Mesodermal cell (in vitro differentiated cells): Measurements from ENCODE around the gene URGCP. TPM values are rescaled to one million over a fixed set of nuclear protein-coding genes. Genes with fewer than 3 reads are reported as not detected.

ENCODE experiments used
- H3K27ac ChIP-seq: 2 replicates; pipeline ENCODE4 v1.7.0; 2013; ENCODE audit warnings: mild to moderate bottlenecking, low read depth, low read length, moderate library complexity; ENCODE audit not compliant: severe bottlenecking
- H3K36me3 ChIP-seq: 2 replicates; pipeline ENCODE4 v1.7.1; 2013; ENCODE audit warnings: mild to moderate bottlenecking, low read length, moderate library complexity; ENCODE audit not compliant: control insufficient read depth, insufficient read depth
- H3K4me1 ChIP-seq: one replicate; pipeline ENCODE4 v1.7.1; 2013; ENCODE audit warnings: mild to moderate bottlenecking, low read length; ENCODE audit not compliant: insufficient read depth, control insufficient read depth, poor library complexity, severe bottlenecking
- H3K4me3 ChIP-seq: 2 replicates; pipeline ENCODE4 v1.7.0; 2013; ENCODE audit warnings: low read length, control low read depth, mild to moderate bottlenecking; ENCODE audit not compliant: insufficient read depth, poor library complexity, severe bottlenecking; ENCODE audit errors: extremely low read depth
- H3K9me3 ChIP-seq: 2 replicates; pipeline ENCODE4 v1.7.1; 2013; ENCODE audit warnings: mild to moderate bottlenecking, low read length, moderate library complexity; ENCODE audit not compliant: control insufficient read depth
- WGBS, 2 experiments: methylation state at CpG; one replicate each; pipeline ENCODE4 v1.1.5; 2013; ENCODE audit warnings: missing lambda C conversion rate in 2 of 2; ENCODE audit not compliant: insufficient coverage in 2 of 2; 5-methylcytosine and 5-hydroxymethylcytosine counted together
- polyA plus RNA-seq, 2 experiments: library from polyadenylated mRNA; stranded (reverse); fragments of 50-300 nt; gene quantifications; one replicate each; pipeline ENCODE4 v1.2.3, GENCODE V29; 2013

The URGCP gene, protein sequence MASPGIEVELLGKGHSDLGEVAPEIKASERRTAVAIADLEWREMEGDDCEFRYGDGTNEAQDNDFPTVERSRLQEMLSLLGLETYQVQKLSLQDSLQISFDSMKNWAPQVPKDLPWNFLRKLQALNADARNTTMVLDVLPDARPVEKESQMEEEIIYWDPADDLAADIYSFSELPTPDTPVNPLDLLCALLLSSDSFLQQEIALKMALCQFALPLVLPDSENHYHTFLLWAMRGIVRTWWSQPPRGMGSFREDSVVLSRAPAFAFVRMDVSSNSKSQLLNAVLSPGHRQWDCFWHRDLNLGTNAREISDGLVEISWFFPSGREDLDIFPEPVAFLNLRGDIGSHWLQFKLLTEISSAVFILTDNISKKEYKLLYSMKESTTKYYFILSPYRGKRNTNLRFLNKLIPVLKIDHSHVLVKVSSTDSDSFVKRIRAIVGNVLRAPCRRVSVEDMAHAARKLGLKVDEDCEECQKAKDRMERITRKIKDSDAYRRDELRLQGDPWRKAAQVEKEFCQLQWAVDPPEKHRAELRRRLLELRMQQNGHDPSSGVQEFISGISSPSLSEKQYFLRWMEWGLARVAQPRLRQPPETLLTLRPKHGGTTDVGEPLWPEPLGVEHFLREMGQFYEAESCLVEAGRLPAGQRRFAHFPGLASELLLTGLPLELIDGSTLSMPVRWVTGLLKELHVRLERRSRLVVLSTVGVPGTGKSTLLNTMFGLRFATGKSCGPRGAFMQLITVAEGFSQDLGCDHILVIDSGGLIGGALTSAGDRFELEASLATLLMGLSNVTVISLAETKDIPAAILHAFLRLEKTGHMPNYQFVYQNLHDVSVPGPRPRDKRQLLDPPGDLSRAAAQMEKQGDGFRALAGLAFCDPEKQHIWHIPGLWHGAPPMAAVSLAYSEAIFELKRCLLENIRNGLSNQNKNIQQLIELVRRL
- polyA plus RNA-seq (2013, experiment 1 of 2): 8.3 TPM
- polyA plus RNA-seq (2013, experiment 2 of 2): 6.7 TPM

DNA sequence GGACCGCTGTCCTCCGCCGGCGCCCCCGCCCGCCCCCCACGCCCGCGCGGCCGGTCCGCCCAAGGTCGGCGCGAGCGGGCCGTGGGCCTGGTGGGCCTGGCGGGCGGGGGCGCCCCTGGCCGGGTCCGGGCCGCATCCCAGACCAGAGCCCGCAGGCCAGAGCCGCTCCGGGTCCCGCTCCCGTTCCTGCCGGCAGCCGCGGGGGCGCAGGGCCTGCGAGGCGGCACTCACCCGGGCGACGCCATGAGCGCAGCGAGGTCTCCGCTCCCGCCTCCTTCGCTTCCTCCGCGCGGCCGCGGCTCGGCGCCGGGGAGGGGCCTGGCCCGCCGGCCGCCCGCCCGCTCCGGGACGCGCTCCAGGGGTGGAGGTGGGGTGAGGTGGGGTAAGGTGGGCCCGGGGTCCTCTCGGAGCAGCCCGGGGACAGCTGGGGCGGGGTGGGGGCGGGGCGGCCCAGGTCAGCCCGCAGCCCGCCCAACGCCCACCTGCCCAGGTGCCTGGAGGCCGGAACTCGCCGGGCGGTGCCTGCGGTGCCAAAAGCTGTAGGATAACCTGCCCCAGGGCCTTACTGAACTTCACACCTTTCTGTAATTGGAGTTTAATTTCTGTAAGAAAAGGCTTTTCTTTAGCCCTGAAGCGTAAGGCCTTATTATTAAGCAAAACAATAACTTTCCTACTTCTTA, at the start of gene URGCP:
Gene URGCP, minus strand, starts transcription at position 266 of the 680 bp plus-strand sequence. Its CDS starts 21 bp downstream, at position 245.
- H3K27ac ChIP-seq: no peak within 1 kb of the TSS

DNA sequence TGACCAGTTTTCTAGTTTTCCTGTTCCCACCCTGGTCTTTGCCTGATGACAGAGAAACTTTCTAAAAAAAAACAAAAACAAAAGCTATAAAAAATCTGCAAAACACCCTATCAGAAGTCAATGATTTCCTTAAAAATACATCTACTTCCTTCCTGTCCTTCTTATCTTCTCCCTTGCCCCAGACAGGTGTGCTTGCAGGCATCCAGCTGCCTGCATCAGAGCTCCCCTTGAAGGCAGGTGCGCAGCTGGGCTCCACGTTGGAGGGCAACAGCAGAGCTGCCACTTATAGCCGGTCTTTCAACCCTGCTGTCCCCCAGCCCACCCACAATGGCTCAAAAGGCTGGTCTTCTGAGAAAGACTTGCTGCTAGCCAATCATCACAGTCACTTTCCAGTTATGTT, 49.6 kb upstream of the URGCP start:
- no peak overlapping the region for H3K27ac ChIP-seq
- no peak overlapping the region for H3K4me3 ChIP-seq
- H3K9me3 ChIP-seq: no peaks in the 10 kb centered on the region
- no peaks in the 10 kb centered on the region for H3K4me1 ChIP-seq
- 69 to 83% methylated on average over 3 of the region's 3 CpGs for WGBS, 2 experiments
- no peaks in the 10 kb centered on the region for H3K36me3 ChIP-seq

More for the DNA sequence above, at the start of gene URGCP:
- Histone ChIP-seq H3K36me3 (no peaks in the 10 kb centered on the region), H3K9me3 (no peaks in the 10 kb centered on the region), H3K4me1 (peaks cover 4% of the 10 kb centered on the region), H3K4me3 (peak within 1 kb of the TSS; percentile 54)
- 0% methylated on average over 13 to 19 of the region's 73 CpGs for WGBS, 2 experiments

DNA sequence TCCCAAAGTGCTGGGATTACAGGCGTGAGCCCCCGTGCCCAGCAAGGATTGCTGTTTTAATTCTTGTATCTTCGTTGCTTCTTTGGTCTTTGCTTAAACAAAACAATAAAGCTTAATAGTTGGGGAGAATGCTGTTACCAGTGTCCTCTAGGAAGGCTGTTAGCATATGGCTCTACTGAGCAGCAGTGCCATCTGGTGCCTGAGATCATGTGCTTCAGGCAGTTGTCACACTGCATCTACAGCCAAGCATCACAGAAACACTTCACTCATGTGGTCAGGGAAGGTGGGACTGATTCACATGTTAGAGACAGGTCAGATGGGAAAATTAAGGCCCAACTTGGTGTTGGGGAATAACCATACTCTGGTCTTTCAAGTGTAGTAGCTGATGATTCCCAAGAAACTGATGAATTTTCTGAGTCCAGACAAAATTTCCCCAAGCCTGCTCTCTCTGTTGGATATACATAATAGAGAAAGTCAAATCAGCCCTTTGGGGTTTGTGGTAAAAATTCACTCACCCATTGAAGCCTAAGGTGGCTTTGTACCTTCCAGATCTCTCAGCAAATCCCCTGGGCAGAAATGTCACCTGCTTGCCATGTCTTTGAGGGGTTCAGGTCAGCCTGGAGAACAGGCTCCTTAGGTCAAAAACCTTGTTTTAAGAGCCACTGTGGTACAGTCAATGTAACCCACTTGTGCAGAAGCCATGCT, 48.3 kb upstream of the URGCP start:
- no peaks in the 10 kb centered on the region for H3K9me3 ChIP-seq
- no peak overlapping the region for H3K4me3 ChIP-seq
- H3K4me1 ChIP-seq: no peaks in the 10 kb centered on the region
- 43 to 80% methylated on average over 1 to 2 of the region's 3 CpGs for WGBS, 2 experiments
- H3K36me3 ChIP-seq: peaks cover 5% of the 10 kb centered on the region
- no peak overlapping the region for H3K27ac ChIP-seq

DNA sequence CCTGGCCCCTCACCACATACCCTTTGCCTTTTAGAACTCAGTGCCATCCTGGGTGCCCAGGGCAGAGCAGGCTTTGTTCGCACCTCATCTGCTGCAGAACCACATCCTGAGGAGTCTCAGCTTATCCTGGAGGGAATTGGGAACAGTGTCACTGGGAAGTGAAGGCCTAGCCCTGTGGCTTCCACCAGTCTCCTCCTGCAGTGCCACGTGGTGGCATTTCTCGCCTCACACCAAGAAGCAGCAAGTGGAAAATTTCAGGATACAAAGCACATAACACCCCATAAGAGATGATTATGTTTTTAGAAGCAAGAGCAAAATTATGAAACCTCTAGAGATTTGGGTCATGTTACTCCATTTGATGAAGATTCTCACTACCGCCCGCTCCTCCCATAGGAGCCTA, 46.7 kb upstream of the URGCP start:
- H3K27ac ChIP-seq: no peak overlapping the region
- H3K4me1 ChIP-seq: no peaks in the 10 kb centered on the region
- no peaks in the 10 kb centered on the region for H3K9me3 ChIP-seq
- 94 to 100% methylated on average over 1 to 3 of the region's 5 CpGs for WGBS, 2 experiments
- peaks cover 5% of the 10 kb centered on the region for H3K36me3 ChIP-seq
- H3K4me3 ChIP-seq: no peak overlapping the region

DNA sequence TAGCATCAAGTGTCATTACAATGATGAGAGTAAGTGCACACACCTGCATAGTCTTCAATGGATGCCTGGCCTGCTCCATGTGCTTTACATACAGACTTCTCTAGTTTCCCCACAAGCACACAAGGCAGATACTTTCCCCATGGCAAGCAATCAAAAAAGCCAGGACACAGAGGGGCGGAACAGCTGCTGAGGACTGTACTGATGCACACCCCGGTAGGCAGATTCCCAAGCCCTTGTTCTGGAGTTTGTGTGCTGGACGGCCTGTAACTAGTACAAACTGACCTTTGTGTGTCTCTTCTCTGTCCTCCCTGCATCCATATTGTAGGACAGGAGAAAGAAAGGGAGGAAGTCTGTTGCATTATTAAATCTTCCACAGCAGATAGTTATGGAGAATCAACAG, 45.6 kb upstream of the URGCP start:
- H3K4me1 ChIP-seq: no peaks in the 10 kb centered on the region
- 90 to 92% methylated on average over 2 of the region's 3 CpGs for WGBS, 2 experiments
- no peak overlapping the region for H3K27ac ChIP-seq
- H3K36me3 ChIP-seq: peaks cover 5% of the 10 kb centered on the region
- no peaks in the 10 kb centered on the region for H3K9me3 ChIP-seq
- H3K4me3 ChIP-seq: no peak overlapping the region

DNA sequence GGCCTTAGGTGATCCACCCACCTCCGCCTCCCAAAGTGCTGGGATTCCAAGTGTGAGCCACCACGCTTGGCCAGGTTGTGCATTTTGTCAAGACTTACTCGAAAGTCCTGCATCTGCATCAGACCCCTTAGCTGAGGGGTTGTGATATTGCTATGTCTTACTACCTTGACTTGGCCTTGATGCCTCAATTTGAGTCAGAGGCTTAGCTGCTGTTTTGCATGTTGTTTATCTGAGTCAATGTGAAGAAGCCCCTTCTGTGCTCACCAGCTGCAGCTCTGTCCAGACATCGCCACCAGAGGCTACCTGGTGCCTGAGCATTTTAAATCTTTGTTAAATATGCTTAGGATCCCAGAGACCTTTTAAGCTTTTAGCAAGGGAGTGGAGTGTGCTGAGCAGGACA, 37.9 kb upstream of the URGCP start:
- WGBS, 2 experiments: 85 to 98% methylated on average over 3 to 4 of the region's 4 CpGs
- H3K9me3 ChIP-seq: no peaks in the 10 kb centered on the region

DNA sequence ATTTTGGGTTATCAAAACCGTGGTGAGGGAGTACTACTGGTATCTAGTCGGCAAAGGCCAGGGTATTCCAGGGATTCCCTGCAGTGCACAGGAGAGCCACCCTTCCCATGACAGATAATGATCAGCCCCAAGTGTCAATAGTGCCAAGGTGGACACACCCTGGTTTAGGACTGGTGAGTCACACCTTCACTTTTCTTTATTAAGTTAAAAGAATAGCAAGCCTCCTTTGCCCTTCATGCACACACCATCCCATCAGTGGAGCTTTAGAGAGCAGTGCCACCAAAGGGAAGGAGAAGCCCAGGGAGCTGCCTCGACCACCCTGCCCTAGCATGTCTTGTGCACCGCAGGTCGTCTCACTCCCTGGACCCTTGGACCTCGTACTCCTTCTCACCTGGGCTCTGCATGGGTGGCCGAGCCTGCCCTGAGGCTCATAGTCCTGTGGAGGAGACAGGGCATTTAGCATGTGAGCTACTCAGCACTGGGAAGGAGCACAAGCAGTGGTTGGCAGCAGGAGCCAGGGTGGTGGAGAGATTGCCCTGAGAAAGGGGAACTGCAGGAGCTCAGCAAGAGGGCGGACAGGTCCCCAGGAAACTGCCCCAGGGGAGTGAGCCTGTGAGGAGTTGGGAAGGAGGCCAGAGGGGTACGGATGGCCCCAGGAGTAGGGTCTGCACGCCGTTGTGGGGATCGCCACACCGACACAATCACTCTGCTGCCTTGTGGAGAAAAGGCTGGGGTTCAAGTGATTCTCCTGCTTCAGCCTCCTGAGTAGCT, 37.2 kb upstream of the URGCP start:
- WGBS, 2 experiments: 81 to 90% methylated on average over 11 to 13 of the region's 13 CpGs
- H3K36me3 ChIP-seq: no peaks in the 10 kb centered on the region
- H3K9me3 ChIP-seq: no peaks in the 10 kb centered on the region
- no peak overlapping the region for H3K4me3 ChIP-seq
- no peaks in the 10 kb centered on the region for H3K4me1 ChIP-seq
- no peak overlapping the region for H3K27ac ChIP-seq

More for the DNA sequence above, 37.9 kb upstream of the URGCP start:
- Histone ChIP-seq H3K36me3 (no peaks in the 10 kb centered on the region), H3K4me3 (no peak overlapping the region), H3K27ac (no peak overlapping the region), H3K4me1 (no peaks in the 10 kb centered on the region)

DNA sequence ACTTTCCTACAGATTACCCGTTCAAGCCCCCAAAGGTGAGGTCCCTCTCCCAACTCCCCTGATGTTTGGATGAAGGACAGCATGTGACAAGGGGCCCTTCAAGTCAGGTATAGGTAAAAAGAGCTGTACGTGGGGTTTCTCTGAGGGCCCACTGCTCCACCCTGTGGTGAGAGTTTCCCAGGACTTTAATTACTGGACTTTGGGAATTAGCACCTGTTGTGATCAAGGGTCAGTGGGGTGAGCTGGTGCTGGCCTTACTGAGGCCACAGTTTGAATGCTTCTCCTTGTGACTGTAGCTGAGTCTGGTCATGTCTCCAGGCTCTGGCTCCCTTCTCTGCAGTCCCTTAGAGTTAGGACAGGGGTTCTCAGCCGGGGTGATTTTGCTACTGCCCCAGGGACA, 36.6 kb upstream of the URGCP start:
- 44 to 79% methylated on average over 1 to 2 of the region's 3 CpGs for WGBS, 2 experiments

DNA sequence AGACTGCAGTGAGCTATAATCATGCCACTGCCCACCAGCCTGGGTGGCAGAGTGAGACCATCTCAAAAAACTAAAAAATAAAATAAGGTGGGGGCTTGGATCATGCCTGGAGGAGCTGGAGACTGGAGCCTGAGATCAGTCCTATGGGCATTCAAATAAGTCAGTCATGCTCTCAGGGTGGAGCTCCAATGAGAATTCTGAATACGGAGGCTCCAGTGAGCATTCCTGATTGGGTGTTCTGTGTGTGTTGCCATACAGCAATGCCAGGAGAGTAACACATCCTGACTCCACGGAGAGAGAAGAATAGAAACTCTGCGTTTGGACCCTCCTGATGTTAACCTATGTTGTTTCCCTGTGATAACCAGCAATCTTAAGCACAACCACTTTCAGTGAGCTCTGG, 35.9 kb upstream of the URGCP start:
- no peaks in the 10 kb centered on the region for H3K4me1 ChIP-seq
- no peak overlapping the region for H3K4me3 ChIP-seq
- no peaks in the 10 kb centered on the region for H3K9me3 ChIP-seq
- WGBS, 2 experiments: 83 to 90% methylated on average over 1 of the region's 3 CpGs
- H3K27ac ChIP-seq: no peak overlapping the region
- no peaks in the 10 kb centered on the region for H3K36me3 ChIP-seq

More for the DNA sequence above, 36.6 kb upstream of the URGCP start:
- Histone ChIP-seq H3K36me3 (no peaks in the 10 kb centered on the region), H3K9me3 (no peaks in the 10 kb centered on the region), H3K27ac (no peak overlapping the region), H3K4me3 (no peak overlapping the region), H3K4me1 (no peaks in the 10 kb centered on the region)
